HG03521 (cell line): Measurements from ENCODE around the gene AKAP5.

Experiments
- ATAC-seq: cut with Tn5 transposase; IDR thresholded peaks from one replicate; pipeline ENCODE4 v1.9.1; 2021; ENCODE audit warnings: mild to moderate bottlenecking, moderate library complexity; ENCODE audit not compliant: unreplicated experiment

Gene AKAP5

GRCh38 chr14:64459405-64460136 is 5.7 kb upstream of the AKAP5 start:
- ATAC-seq = no peak

- no peak for ATAC-seq
Observed at GRCh38 chr14:64461221-64461620, 4.1 kb upstream of the AKAP5 start.

GRCh38 chr14:64463195-64463594 is 2.1 kb upstream of the AKAP5 start:
- no peak for ATAC-seq

DNA sequence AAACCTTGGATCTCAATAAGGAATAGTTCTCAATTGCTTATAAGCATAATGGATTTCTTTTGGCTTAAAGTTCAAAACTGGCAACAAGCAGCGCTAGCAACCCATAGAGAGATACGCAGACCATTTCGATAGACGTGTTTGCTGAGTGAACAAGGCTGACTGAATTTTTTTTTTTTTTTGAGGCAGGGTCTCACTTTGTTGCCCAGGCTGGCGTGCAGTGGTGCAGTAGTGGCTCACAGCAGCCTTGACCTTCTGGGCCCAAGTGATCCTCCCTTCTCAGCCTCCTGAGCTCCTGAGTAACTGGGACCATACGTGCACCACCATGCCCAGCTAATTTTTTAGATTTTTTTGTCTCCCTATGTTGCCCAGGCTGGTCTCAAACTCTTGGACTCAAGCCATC is 1.4 kb upstream of the AKAP5 start:
- ATAC-seq = no peak

- ATAC-seq = no peak
Observed at GRCh38 chr14:64464651-64465050, 648 bp upstream of the AKAP5 start.

- no peak for ATAC-seq
Observed at GRCh38 chr14:64465831-64466554, 694 bp downstream of the AKAP5 start.

- no peak for ATAC-seq
Observed at GRCh38 chr14:64467101-64467500, 1.8 kb downstream of the AKAP5 start.

DNA sequence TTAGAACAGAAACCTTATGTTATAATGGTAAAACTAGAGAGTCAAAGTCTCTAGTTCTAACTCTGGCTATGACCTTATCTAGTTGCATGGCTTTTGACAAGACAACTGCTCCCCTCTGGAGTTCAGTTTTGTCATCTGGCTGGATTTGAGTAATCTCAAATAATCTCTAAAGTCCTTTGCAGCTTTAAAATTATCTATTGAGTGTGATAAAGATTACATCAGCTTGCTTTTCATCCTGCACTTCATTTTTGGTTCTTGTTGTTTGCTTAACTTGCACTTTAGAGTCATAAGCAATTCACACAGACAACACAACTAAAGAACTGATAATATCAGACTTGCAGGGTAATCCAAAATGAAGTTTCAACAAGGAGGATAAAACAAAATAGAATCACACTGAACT is 2.3 kb downstream of the AKAP5 start:
- ATAC-seq = no peak

- ATAC-seq = no peak
Observed at GRCh38 chr14:64468451-64468850, 3.2 kb downstream of the AKAP5 start.

- ATAC-seq = no peak
Observed at GRCh38 chr14:64474041-64474440, 8.7 kb downstream of the AKAP5 start.

DNA sequence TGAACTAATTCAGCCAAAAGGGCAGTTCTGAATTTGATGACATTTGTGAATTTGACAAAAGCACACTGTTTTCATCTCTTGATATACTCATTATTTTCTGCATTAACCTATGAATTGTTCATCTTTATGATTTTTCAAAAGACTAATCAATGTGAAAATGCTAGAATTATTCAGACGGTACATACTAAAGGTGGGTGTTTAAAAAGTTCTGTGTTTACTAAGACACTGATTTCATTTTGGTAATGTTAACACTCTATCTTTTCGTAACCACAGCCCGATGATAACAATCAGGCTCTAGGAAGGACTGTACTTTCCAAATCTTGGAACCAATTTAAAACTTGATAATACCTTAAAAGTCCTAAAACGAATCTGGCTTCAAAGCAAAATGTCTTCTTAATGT is 9.4 kb downstream of the AKAP5 start:
- ATAC-seq = no peak

DNA sequence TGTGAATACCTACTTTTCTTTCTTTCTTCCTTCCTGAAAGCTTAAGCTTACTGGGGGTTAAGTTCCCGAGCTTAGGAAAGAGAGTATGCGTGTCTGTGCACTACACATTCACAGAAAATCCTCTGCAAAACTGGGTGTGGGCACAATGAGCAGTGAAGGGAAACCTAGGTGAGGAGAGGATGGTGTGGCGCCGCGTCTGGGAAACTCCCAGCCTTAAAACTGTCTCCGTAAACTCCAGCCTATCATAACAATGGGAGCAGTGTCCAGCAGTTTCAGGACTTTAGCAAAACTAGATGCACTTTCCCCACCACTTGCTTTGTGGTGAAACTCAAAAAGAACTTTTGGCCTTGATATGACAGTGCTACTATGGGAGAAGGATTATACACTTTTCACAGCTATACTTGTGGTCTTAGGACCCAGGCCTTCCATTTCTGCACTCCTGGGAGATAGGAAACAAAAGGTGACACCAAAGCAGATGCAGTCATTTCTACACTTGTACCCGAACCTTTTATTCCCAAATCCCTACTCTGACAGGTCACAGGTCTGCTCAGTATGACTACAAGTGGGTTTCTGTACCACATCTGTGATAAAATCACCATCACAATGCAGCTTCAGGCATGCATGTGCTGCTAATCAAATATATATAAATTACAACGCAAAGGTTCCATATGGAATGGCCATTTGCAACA is 10.4 kb downstream of the AKAP5 start:
- no peak for ATAC-seq

- no peak for ATAC-seq
Observed at GRCh38 chr14:64476438-64476837, 11.1 kb downstream of the AKAP5 start.

DNA sequence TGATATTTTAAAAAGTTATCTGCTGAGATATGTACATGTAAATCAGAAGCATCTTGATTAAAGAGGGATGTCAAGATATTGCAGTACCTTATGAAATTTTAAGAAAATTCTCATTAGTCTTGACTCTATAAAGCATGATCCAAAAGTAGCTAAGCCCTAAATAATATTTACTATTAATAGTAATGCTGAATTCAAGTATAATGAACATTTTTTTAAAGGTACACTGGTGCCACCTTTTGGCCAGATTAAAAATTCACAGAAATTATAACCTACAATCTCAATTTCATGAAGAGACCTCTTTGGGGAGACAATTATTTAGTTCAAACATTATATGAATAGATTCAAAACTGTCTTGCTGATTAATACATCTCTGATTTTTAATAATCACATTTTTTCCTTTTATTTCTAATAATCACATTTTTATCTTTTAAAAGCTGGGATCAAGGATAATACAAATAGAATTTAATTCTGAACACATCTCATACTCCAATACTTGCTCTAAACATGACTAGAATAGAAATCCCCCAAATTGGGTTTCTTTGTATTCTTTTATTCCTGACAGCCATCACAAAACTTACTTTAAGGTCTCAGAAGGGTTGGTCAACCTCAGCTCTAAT is 13.4 kb downstream of the AKAP5 start:
- no peak for ATAC-seq

GRCh38 chr14:64488590-64489099 is 23.3 kb downstream of the AKAP5 start:
- no peak for ATAC-seq

DNA sequence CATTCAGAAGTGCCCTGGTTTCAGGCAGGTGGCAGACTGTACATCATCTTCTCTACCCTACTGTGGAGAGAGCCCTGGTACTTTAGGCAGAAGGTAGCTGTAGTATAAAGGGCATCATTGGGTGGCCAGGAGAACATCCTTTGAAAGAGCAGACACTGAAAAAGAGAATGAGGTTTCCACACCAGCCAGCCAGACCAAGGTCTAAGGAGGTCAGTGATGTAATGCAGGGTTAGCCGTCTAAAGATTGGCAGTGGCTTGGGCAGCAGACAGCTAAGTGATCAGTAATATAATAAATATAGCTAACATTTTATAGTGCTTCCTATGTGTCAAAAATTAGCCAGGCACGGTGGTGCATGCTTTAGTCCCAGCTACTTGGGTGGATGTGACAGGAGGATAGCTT is 26.3 kb downstream of the AKAP5 start:
- ATAC-seq = no peak

DNA sequence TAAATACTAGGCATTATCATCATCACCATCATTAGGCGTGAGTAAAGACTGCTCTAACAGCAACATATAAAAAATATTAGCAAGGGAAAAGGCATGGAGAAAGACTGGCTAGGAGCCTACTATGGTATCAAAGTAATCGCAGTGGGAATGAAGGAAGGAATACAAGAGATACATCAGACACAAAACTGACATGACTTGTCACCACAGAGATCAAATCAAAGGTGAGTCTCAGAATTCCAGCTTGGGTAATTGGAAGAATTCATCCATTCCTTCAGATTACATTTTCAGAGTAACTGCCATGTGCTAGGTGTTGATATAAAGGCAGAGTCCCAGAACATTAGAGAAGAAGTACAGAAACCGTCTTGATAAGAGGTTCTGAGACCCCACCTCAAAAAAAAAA is 28.2 kb downstream of the AKAP5 start:
- no peak for ATAC-seq

DNA sequence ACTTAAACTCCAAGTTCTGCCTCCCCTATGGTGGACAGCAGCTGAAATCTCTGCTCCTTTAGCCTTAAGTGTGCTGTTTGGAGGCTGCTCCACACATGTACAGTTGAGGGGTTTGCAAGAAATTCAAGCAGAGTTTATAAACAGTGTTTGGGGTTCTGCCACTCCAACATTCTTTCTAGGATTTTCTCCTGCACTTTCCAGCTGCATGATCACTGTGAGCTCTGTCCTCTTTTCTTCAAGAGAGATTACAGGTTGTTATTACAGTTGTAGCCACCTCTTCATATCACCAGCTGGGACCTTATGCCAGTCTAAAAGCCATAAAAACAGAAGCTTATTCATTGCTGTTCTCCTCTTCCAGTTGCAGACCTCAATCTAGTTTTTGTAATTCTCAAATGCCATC is 30.0 kb downstream of the AKAP5 start:
- no peak for ATAC-seq

DNA sequence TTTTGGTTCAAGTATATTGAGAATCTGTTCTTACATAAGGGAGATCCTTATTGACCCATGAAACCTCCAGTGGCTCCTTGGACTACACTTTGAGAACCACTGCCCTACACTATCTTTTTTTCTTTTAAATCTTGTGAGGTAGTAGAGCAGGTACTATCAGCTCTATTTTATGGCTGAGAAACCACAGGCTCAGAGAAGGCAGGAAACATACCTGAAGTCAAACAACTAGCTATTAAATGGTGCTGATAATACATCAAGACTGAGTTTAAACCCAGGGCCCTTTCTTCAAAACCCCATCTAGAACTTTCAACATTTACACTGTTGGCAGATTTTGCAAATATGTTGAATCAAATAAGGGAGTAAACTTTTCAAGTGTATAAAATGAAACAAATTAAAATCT is 31.5 kb downstream of the AKAP5 start:
- no peak for ATAC-seq

DNA sequence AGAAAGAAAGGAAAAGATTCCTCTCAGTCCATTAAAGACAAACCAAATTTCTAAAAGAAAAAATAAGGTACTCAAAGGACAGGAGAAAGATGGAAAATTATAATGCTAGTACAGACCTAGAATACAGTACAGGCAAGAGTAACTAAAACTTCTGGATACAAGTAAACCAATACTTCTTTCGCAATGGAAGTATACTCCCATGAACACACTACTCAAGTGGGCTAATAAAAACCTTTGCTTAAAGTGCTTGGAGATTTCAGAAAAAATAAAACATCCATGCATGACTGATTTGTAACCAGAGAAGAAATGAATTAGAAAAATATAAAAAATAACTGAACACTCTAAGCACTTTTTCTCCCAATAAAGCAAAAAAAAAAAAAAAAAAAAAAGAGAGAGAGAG is 34.8 kb downstream of the AKAP5 start:
- no peak for ATAC-seq

DNA sequence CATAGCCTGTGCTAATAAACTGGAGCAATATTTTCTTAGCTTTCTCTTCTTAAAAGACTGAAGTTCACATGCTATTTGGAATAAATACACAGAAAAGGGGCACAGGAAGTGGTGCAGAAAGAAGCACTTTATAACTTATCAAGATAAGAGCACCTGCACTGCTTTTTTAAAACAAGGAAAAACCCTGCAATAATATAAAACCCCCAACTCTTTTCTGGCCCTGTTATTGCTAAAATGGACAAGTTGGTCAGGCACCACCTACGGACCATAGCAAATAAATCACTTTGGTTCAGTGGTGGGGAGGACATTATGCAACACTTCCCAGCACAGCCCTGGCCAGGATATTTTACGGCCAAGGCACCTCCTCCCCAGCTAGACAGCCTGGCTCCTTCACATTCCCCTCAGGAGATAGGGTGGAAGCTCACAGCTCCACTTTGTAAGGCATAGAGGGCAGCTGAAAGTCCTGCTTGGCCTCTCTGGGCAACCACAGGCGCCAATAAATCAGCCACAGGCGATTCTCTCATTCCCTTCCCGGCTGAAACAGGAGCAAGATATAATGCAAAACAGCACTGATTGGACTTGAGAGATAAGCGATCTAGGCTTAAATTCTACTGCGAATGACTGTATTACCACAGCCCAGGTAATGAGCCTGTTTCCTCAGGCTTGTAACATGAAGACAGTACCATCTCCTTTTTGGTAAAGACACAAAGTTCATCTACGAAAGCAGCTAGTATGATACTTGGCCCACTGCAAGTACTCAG is 36.3 kb downstream of the AKAP5 start:
- no peak for ATAC-seq
